ENCODE data around the gene IL17C.

IL17C gene

DNA sequence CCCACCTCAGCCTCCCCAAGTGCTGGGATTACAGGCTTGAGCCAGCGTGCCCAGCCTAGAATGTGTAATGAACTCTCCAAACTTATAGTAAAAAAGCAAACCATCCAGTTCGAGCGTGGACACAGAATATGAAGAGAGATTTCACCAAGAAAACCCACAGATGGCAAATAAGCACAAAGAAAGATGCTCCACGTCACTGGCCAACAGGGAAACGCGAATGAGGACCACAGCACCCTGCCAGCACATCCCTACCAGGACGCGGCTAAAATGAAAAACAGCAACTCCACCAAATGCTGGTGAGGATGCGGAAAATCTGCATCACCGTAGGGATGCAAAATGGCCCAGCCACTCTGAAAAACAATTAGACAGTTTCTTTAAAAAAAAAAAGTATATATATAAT is 23.1 kb downstream of the IL17C start:
- no peaks in the 10 kb centered on the region for H3F3A ChIP-seq (ENCODE audit: insufficient read depth, low read length)
- H3K9ac ChIP-seq (ENCODE audit: low read length), result peak overlapping the region; percentile 16; the same call in 1 of the 2 replicates
- H3K9me3 ChIP-seq (ENCODE audit: low read length), result no peaks in the 10 kb centered on the region
- no peaks in the 10 kb centered on the region for H3K9me2 ChIP-seq (ENCODE audit: low read depth, low read length)
- TF ChIP-seq EZH2 (IDR thresholded peaks at IDR 0.05; ENCODE audit: borderline replicate concordance, low read length), result no peak
- TF ChIP-seq, protein P1, sequence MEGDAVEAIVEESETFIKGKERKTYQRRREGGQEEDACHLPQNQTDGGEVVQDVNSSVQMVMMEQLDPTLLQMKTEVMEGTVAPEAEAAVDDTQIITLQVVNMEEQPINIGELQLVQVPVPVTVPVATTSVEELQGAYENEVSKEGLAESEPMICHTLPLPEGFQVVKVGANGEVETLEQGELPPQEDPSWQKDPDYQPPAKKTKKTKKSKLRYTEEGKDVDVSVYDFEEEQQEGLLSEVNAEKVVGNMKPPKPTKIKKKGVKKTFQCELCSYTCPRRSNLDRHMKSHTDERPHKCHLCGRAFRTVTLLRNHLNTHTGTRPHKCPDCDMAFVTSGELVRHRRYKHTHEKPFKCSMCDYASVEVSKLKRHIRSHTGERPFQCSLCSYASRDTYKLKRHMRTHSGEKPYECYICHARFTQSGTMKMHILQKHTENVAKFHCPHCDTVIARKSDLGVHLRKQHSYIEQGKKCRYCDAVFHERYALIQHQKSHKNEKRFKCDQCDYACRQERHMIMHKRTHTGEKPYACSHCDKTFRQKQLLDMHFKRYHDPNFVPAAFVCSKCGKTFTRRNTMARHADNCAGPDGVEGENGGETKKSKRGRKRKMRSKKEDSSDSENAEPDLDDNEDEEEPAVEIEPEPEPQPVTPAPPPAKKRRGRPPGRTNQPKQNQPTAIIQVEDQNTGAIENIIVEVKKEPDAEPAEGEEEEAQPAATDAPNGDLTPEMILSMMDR (IDR thresholded peaks at IDR 0.05; ENCODE audit: low read length), result no peak
- H3K36me3 ChIP-seq (ENCODE audit: insufficient read depth, low read length), result peaks cover 16% of the 10 kb centered on the region; the same call in 1 of the 2 replicates
- H3K4me2 ChIP-seq (ENCODE audit: low read length), result peak overlapping the region; percentile 68
- H3K79me2 ChIP-seq (ENCODE audit: insufficient read depth, low read length), result peaks cover 12% of the 10 kb centered on the region
- peaks cover 50% of the 10 kb centered on the region for H3K4me1 ChIP-seq (ENCODE audit: insufficient read depth, low read length, severe bottlenecking)
- H3K4me3 ChIP-seq (ENCODE audit: low read depth, low read length, poor library complexity, severe bottlenecking), result peak overlapping the region; percentile 85
- peak overlapping the region; percentile 48 for H3K27ac ChIP-seq (ENCODE audit: low read depth, low read length, poor library complexity, severe bottlenecking)
- no peaks in the 10 kb centered on the region for H3K27me3 ChIP-seq (ENCODE audit: insufficient read depth, low read length)
- no peak overlapping the region for H2AFZ ChIP-seq (ENCODE audit: low read length)
- H4K20me1 ChIP-seq (ENCODE audit: insufficient read depth, low read length), result no peaks in the 10 kb centered on the region

DNA sequence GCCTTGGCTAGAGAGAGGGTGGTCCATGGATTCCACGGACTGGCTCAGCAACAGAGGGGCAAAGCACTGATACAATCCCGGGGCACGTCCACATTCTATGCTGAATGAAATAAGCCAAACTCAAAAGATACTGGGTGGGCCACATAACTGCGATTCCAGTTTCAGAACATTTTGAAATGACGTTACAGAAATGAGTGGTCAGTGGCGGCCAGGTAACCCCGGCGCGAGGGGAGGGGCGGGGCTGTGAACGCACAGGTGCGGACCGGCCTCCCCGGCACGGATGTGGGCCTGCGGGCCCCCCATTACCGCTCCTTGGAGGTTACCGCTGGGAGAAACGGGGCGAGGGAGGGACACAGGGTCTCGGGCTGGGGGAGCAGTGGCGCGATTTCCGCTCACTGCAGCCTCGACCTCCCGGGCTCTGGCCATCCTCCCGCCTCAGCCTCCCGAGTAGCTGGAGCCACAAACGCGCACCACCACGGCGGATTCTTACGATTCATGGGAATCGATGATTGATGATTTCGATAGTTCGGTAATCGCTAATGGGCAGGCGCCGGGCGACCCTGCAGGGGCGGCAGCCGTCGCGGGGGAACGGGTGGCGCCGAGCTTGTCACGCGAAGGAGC is 24.0 kb downstream of the IL17C start:
- no peaks in the 10 kb centered on the region for H3F3A ChIP-seq (ENCODE audit: insufficient read depth, low read length)
- H3K79me2 ChIP-seq (ENCODE audit: insufficient read depth, low read length), result peaks cover 12% of the 10 kb centered on the region
- no peak for TF ChIP-seq EZH2 (IDR thresholded peaks at IDR 0.05; ENCODE audit: borderline replicate concordance, low read length)
- TF ChIP-seq, protein P1 (IDR thresholded peaks at IDR 0.05; ENCODE audit: low read length), result no peak
- no peak overlapping the region for H2AFZ ChIP-seq (ENCODE audit: low read length)
- peak overlapping the region; percentile 68 for H3K4me2 ChIP-seq (ENCODE audit: low read length)
- no peaks in the 10 kb centered on the region for H4K20me1 ChIP-seq (ENCODE audit: insufficient read depth, low read length)
- H3K4me1 ChIP-seq (ENCODE audit: insufficient read depth, low read length, severe bottlenecking), result peaks cover 48% of the 10 kb centered on the region
- no peaks in the 10 kb centered on the region for H3K27me3 ChIP-seq (ENCODE audit: insufficient read depth, low read length)
- H3K4me3 ChIP-seq (ENCODE audit: low read depth, low read length, poor library complexity, severe bottlenecking), result peak overlapping the region; percentile 85
- H3K9ac ChIP-seq (ENCODE audit: low read length), result peak overlapping the region; percentile 81
- peaks cover 10% of the 10 kb centered on the region; the same call in 1 of the 2 replicates for H3K36me3 ChIP-seq (ENCODE audit: insufficient read depth, low read length)
- H3K9me2 ChIP-seq (ENCODE audit: low read depth, low read length), result no peaks in the 10 kb centered on the region
- peak overlapping the region; percentile 63 for H3K27ac ChIP-seq (ENCODE audit: low read depth, low read length, poor library complexity, severe bottlenecking)
- no peaks in the 10 kb centered on the region for H3K9me3 ChIP-seq (ENCODE audit: low read length)

DNA sequence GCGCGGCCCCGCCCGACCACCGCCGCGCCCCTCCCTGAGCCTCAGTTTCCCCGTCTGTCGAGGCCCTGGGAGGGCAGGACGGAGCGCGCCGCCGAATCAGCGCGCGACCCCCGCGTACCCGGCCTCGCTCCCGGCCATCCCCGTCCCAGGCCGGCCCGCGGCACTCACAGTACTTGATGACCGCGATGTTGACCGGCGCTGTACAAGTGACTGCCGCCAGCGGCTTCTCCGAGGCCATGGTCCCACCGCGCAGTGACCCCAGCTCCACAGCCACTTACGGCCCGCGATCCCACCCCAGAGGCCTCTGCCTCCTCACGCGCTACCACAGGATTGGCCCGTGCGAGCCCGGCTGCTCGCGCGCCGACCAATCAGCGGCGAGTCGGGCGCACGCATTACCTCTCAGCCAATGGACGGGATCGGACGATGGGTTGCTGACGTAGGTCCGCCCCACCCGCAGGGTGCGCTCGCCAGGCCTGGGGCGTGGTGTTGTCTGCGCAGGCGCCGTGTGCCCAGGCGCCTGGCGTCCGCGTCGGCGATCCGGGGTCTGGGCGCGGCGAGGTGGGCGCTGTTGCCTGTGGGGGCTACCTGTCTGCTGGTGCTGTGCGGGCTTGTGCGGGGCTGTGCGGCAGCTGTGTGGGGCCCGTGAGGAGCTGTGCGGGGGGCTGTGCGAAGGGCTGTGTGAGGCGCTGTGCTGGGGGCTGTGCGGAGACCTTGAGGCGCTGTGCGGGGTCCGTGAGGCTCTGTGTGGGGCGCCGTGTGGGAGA is 24.7 kb downstream of the IL17C start, which contains the start of gene MVD:
Gene MVD, minus strand, starts transcription at position 249 of the 764 bp plus-strand sequence. Its CDS starts 11 bp downstream, at position 238.
- Histone ChIP-seq H3K27me3 (ENCODE audit: insufficient read depth, low read length) (no peaks in the 10 kb centered on the region), H3K9me2 (ENCODE audit: low read depth, low read length) (no peaks in the 10 kb centered on the region), H3K4me3 (ENCODE audit: low read depth, low read length, poor library complexity, severe bottlenecking) (peak within 1 kb of the TSS; percentile 85), H3K79me2 (ENCODE audit: insufficient read depth, low read length) (peaks cover 12% of the 10 kb centered on the region), H3K9me3 (ENCODE audit: low read length) (no peaks in the 10 kb centered on the region), H4K20me1 (ENCODE audit: insufficient read depth, low read length) (no peaks in the 10 kb centered on the region), H3K27ac (ENCODE audit: low read depth, low read length, poor library complexity, severe bottlenecking) (peak within 1 kb of the TSS; percentile 87), H3F3A (ENCODE audit: insufficient read depth, low read length) (no peaks in the 10 kb centered on the region), H3K9ac (ENCODE audit: low read length) (peak within 1 kb of the TSS; percentile 82), H3K4me2 (ENCODE audit: low read length) (peak within 1 kb of the TSS; percentile 81), H2AFZ (ENCODE audit: low read length) (no peak within 1 kb of the TSS), H3K4me1 (ENCODE audit: insufficient read depth, low read length, severe bottlenecking) (peaks cover 41% of the 10 kb centered on the region), H3K36me3 (ENCODE audit: insufficient read depth, low read length) (peaks cover 10% of the 10 kb centered on the region; the same call in 1 of the 2 replicates)
- no peak for TF ChIP-seq EZH2 (IDR thresholded peaks at IDR 0.05; ENCODE audit: borderline replicate concordance, low read length)
- TF ChIP-seq, protein P1 (IDR thresholded peaks at IDR 0.05; ENCODE audit: low read length), result peak; percentile 7; the same call in 1 of the 2 replicates
